ENCODE results near the gene MIS12.

Gene MIS12

GRCh38 chr17:5478992-5479391, 7.4 kb upstream of the MIS12 start:
- no peak for TF ChIP-seq CTCF (conservative IDR thresholded peaks at IDR 0.05; ENCODE audit: low read depth, low read length)
- no peak for DNase-seq (ENCODE audit: low read depth)
- no peak overlapping the region for H3K4me3 ChIP-seq (ENCODE audit: low read depth, low read length)

GRCh38 chr17:5480962-5481361, 5.4 kb upstream of the MIS12 start:
- no peak for DNase-seq (ENCODE audit: low read depth)
- no peak for TF ChIP-seq CTCF (conservative IDR thresholded peaks at IDR 0.05; ENCODE audit: low read depth, low read length)
- no peak overlapping the region for H3K4me3 ChIP-seq (ENCODE audit: low read depth, low read length)

- no peak overlapping the region for H3K4me3 ChIP-seq (ENCODE audit: low read depth, low read length)
- TF ChIP-seq CTCF (conservative IDR thresholded peaks at IDR 0.05; ENCODE audit: low read depth, low read length), result no peak
- DNase-seq (ENCODE audit: low read depth), result no peak
Measured at GRCh38 chr17:5481451-5481850, 4.9 kb upstream of the MIS12 start.

GRCh38 chr17:5485270-5486205, 828 bp upstream of the MIS12 start, which contains the start of gene DERL2:
TSS of gene DERL2 (minus strand) at chr17:5486178. CDS start at chr17:5486161, 17 bp downstream.
- no peak for TF ChIP-seq CTCF (conservative IDR thresholded peaks at IDR 0.05; ENCODE audit: low read depth, low read length)
- H3K4me3 ChIP-seq (ENCODE audit: low read depth, low read length), result peak within 1 kb of the TSS; percentile 93
- peak; percentile 34 for DNase-seq (ENCODE audit: low read depth)

- TF ChIP-seq CTCF (conservative IDR thresholded peaks at IDR 0.05; ENCODE audit: low read depth, low read length), result no peak
- no peak for DNase-seq (ENCODE audit: low read depth)
- no peak overlapping the region for H3K4me3 ChIP-seq (ENCODE audit: low read depth, low read length)
Measured at GRCh38 chr17:5488752-5489151, 2.4 kb downstream of the MIS12 start.

- TF ChIP-seq CTCF (conservative IDR thresholded peaks at IDR 0.05; ENCODE audit: low read depth, low read length), result no peak
- DNase-seq (ENCODE audit: low read depth), result no peak
Measured at GRCh38 chr17:5492970-5493369, 6.6 kb downstream of the MIS12 start.

More at GRCh38 chr17:5492970-5493369, 6.6 kb downstream of the MIS12 start:
- H3K4me3 ChIP-seq (ENCODE audit: low read depth, low read length), result no peak overlapping the region
